Omental fat pad (tissue), 4 donors: Measurements from ENCODE around the gene MAPKAP1. TPM values are rescaled to one million over a fixed set of nuclear protein-coding genes. Genes with fewer than 3 reads are reported as not detected.

Experiments used
- ATAC-seq: fragments of 150-250 bp; one replicate; pipeline ENCODE4 v1.9.1; 2016; ENCODE audit warnings: mild to moderate bottlenecking, moderate library complexity; ENCODE audit not compliant: low FRiP score
- DNase-seq: peaks from one replicate; pipeline ENCODE4 v3.0.0-alpha.2; 2019; ENCODE audit warnings: low spot score
- CTCF ChIP-seq, 3 donors: fragments of 450-650 bp; IDR thresholded peaks; one replicate each; pipeline ENCODE4 v1.5.1; 2016 to 2017; ENCODE audit warnings: antibody characterized with exemption in 3 of 3, mild to moderate bottlenecking in 3 of 3, moderate library complexity in 2 of 3
- total RNA-seq, 4 donors: library from RNA; depleted of rRNA; stranded (reverse); fragments of >200 nt; gene quantifications; one replicate each; pipeline ENCODE4 v1.1.0, GENCODE V29; 2016

The MAPKAP1 gene
- total RNA-seq, 4 donors from 2014 or later = 60.0 to 78.0 (median 72.9) TPM

- TF ChIP-seq CTCF (IDR thresholded peaks at IDR 0.05) = no peak
Measured at GRCh38 chr9:125551781-125552180, 155.2 kb downstream of the MAPKAP1 start.

GRCh38 chr9:125549891-125550885 is 156.8 kb downstream of the MAPKAP1 start:
- DNase-seq = no peak
- no peak for ATAC-seq
- TF ChIP-seq CTCF (IDR thresholded peaks at IDR 0.05) = no peak

More at GRCh38 chr9:125551781-125552180, 155.2 kb downstream of the MAPKAP1 start:
- ATAC-seq (no peak), DNase-seq (no peak)

GRCh38 chr9:125549465-125549871 is 157.5 kb downstream of the MAPKAP1 start:
- TF ChIP-seq CTCF (IDR thresholded peaks at IDR 0.05) = no peak
- no peak for ATAC-seq
- no peak for DNase-seq

- no peak for ATAC-seq
- TF ChIP-seq CTCF (IDR thresholded peaks at IDR 0.05) = no peak
Measured at GRCh38 chr9:125549039-125549438, 158.0 kb downstream of the MAPKAP1 start.

GRCh38 chr9:125548141-125548540 is 158.9 kb downstream of the MAPKAP1 start:
- no peak for DNase-seq
- no peak for TF ChIP-seq CTCF (IDR thresholded peaks at IDR 0.05)
- no peak for ATAC-seq

More at GRCh38 chr9:125549039-125549438, 158.0 kb downstream of the MAPKAP1 start:
- no peak for DNase-seq

- DNase-seq (no peak), ATAC-seq (no peak)
- no peak for TF ChIP-seq CTCF (IDR thresholded peaks at IDR 0.05)
Measured at GRCh38 chr9:125547368-125547767, 159.6 kb downstream of the MAPKAP1 start.

- no peak for DNase-seq
- TF ChIP-seq CTCF (IDR thresholded peaks at IDR 0.05) = no peak
- no peak for ATAC-seq
Measured at GRCh38 chr9:125545845-125546244, 161.2 kb downstream of the MAPKAP1 start.
